PC-9 (cell line): ENCODE results near the gene ITSN2. TPM values are rescaled to one million over a fixed set of nuclear protein-coding genes. Genes with fewer than 3 reads are reported as not detected.

ENCODE experiments used
- BruUV-seq: library from RNA; stranded (reverse); fragments of 400-500 nt; replicated peaks from 2 replicates; lab custom pipeline; 2021; lab: Mats Ljungman, UMichigan
- CTCF ChIA-PET: fragments of 300-600 bp; sonication (Branson Sonifier 250); formaldehyde crosslinking; loops from one replicate; lab custom pipeline; 2022; ENCODE audit warnings: antibody characterized with exemption; lab: Charles Lee
- POLR2A ChIA-PET: fragments of 300-600 bp; sonication (Branson Sonifier 250); formaldehyde crosslinking; loops from one replicate; lab custom pipeline; 2022; ENCODE audit warnings: antibody characterized with exemption; ENCODE audit not compliant: unreplicated experiment; lab: Charles Lee
- DNase-seq, 2 experiments: peaks; one replicate each; pipeline versions ENCODE4 v3.0.0 to v3.0.0-alpha.2; 2015 to 2022; ENCODE audit warnings: mixed read lengths in 1 of 2
- H2AFZ ChIP-seq: fragments of 200-600 bp; sonication (generic); 2 replicates; pipeline ENCODE4 v1.8.1; 2017; ENCODE audit warnings: antibody characterized with exemption
- H3F3A ChIP-seq: fragments of 200-600 bp; sonication (generic); 2 replicates; pipeline ENCODE4 v1.8.1; 2017; ENCODE audit warnings: antibody characterized with exemption, mild to moderate bottlenecking, low read depth; ENCODE audit not compliant: insufficient read depth
- H3K27ac ChIP-seq: fragments of 200-600 bp; sonication (generic); 2 replicates; pipeline ENCODE4 v1.6.1; 2016; ENCODE audit warnings: mixed run types
- H3K27me3 ChIP-seq: fragments of 200-600 bp; sonication (generic); 2 replicates; pipeline ENCODE4 v1.6.1; 2016; ENCODE audit warnings: low read depth, mixed run types; ENCODE audit not compliant: insufficient read depth
- H3K36me3 ChIP-seq: fragments of 200-600 bp; sonication (generic); 2 replicates; pipeline ENCODE4 v1.6.1; 2016; ENCODE audit warnings: low read depth, mixed run types
- H3K4me1 ChIP-seq: fragments of 200-600 bp; sonication (generic); replicated peaks from 2 replicates; pipeline ENCODE4 v1.6.1; 2016; ENCODE audit warnings: mixed run types; ENCODE audit not compliant: insufficient read depth
- H3K4me2 ChIP-seq: fragments of 200-600 bp; sonication (generic); 2 replicates; pipeline ENCODE4 v1.6.1; 2017; ENCODE audit warnings: mixed run types
- H3K4me3 ChIP-seq: fragments of 200-600 bp; sonication (generic); 2 replicates; pipeline ENCODE4 v1.6.1; 2016; ENCODE audit warnings: mixed run types
- H3K79me2 ChIP-seq: fragments of 200-600 bp; sonication (generic); 2 replicates; pipeline ENCODE4 v1.6.1; 2017; ENCODE audit warnings: low read depth, mixed run types
- H3K9me2 ChIP-seq: fragments of 200-600 bp; sonication (generic); 2 replicates; pipeline ENCODE4 v1.8.1; 2017; ENCODE audit warnings: mild to moderate bottlenecking; ENCODE audit not compliant: insufficient read depth
- H3K9me3 ChIP-seq: fragments of 200-600 bp; sonication (generic); 2 replicates; pipeline ENCODE4 v1.8.1; 2016; ENCODE audit warnings: low read depth; ENCODE audit not compliant: insufficient read depth
- H4K20me1 ChIP-seq: fragments of 200-600 bp; sonication (generic); 2 replicates; pipeline ENCODE4 v1.8.1; 2017; ENCODE audit not compliant: insufficient read depth
- CTCF ChIP-seq: fragments of 200-600 bp; sonication (generic); conservative IDR thresholded peaks from 2 replicates; pipeline ENCODE4 v1.6.1; 2017; ENCODE audit warnings: mixed run types, antibody characterized with exemption, mild to moderate bottlenecking, moderate library complexity
- EZH2 ChIP-seq: fragments of 200-600 bp; sonication (generic); IDR thresholded peaks from 2 replicates; pipeline ENCODE4 v1.8.0; 2017; ENCODE audit warnings: antibody characterized with exemption, low read depth
- intact Hi-C: fragments of 100-400 bp; cut with micrococcal nuclease; formaldehyde crosslinking; loops from one replicate; pipeline ENCODE4 v1.10.0; 2022; ENCODE audit not compliant: unreplicated experiment
- total RNA-seq: library from RNA; stranded (reverse); gene quantifications from 2 replicates; pipeline ENCODE4 v1.2.3, GENCODE V29; 2021

The ITSN2 gene
- total RNA-seq, 1 experiment from 2014 or later: 28.4 TPM

DNA sequence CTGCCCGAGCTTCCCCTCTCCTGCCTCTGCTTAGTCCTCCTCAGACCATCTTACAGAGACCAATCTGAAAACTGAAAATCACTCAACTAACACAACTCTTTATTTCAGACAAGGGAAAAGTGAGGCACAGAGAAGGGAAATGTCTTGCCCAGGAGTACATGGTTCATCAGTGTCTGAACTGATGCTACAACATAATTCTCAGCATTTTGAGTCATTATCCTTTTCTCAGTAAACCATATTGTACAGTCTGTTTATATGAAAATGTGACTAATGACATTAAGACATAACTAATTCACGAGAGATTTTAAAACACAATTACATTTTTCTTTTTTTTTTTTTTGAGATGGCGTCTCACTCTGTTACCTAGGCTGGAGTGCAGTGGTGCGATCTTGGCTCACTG is 62.7 kb downstream of the ITSN2 start:
- BruUV-seq: no TSS peak
- no peak for TF ChIP-seq CTCF
- TF ChIP-seq EZH2: no peak
- CTCF ChIA-PET: no interaction called here
- H3F3A ChIP-seq: no peaks in the 10 kb centered on the region
- intact Hi-C loops: no loop called here
- no peak overlapping the region for H2AFZ ChIP-seq
- H3K9me2 ChIP-seq: no peaks in the 10 kb centered on the region
- H3K4me3 ChIP-seq: no peak overlapping the region
- H3K27ac ChIP-seq: no peak overlapping the region
- DNase-seq: no peak
- POLR2A ChIA-PET: no interaction called here
- H3K79me2 ChIP-seq: no peaks in the 10 kb centered on the region
- H3K9me3 ChIP-seq: no peaks in the 10 kb centered on the region
- no peaks in the 10 kb centered on the region for H3K4me1 ChIP-seq
- no peak overlapping the region for H3K4me2 ChIP-seq
- H3K36me3 ChIP-seq: peaks cover 24% of the 10 kb centered on the region
- H3K27me3 ChIP-seq: no peaks in the 10 kb centered on the region
- H4K20me1 ChIP-seq: no peaks in the 10 kb centered on the region

DNA sequence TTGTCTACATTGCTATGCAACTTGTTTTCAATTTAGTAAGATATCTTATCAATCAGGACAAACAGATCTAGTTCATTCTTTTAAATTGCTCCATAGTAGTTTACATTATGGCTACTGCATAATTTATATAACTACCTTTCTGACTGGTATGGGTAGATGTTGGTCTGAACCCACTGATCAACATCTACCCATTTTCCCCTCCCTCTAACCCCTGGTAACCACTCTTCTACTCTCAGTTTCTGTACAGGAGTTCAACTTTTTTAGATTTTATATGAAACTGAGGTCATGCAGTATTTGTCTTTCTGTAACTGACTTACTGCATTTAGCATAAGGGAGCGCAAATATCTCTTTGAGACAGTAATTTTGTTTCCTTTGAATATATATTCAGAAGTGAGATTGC is 73.2 kb downstream of the ITSN2 start:
- intact Hi-C loops: no loop called here
- POLR2A ChIA-PET: no interaction called here
- CTCF ChIA-PET: no interaction called here

DNA sequence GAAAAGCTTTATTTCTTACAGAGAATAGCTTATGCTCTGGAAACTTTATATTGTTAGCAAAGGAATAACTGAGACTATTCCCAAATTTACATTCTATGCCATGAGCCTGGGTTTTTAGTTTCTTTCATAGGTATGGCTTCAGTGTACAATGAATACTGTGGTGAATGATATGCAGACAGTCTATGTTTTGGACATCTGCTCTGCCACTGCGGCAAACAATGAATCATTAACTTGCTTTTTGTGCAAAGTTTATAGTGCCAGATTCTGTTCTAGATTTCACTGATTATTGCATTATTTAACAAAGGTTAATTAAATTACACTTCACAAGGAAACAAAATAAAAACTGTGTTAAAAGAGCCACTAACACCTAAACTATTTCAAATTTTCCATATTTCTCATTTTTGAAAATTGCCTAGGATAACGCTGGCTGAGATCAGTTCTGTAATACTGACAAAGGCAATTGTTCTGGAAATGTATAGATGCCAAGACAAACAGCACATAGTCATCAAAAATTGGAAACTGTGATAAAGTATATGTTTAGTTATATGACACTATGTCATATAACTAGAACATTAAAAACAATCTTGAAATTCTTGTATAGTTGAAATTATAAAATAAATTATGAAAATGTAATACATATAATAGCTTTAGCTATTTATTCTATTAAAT is 74.7 kb downstream of the ITSN2 start:
- CTCF ChIA-PET: no interaction called here

More for the DNA sequence above, 73.2 kb downstream of the ITSN2 start:
- Histone ChIP-seq H3K9me2 (no peaks in the 10 kb centered on the region), H4K20me1 (no peaks in the 10 kb centered on the region), H2AFZ (no peak overlapping the region), H3K79me2 (no peaks in the 10 kb centered on the region), H3K4me2 (no peak overlapping the region), H3K9me3 (no peaks in the 10 kb centered on the region), H3K36me3 (peaks cover 4% of the 10 kb centered on the region; the same call in 1 of the 2 replicates), H3K4me3 (no peak overlapping the region), H3K27ac (no peak overlapping the region), H3K27me3 (no peaks in the 10 kb centered on the region), H3F3A (no peaks in the 10 kb centered on the region), H3K4me1 (no peaks in the 10 kb centered on the region)
- no peak for TF ChIP-seq EZH2
- TF ChIP-seq CTCF: no peak
- no peak for DNase-seq
- no TSS peak for BruUV-seq

More for the DNA sequence above, 74.7 kb downstream of the ITSN2 start:
- Histone ChIP-seq H3K4me2 (no peak overlapping the region), H3K36me3 (peaks cover 4% of the 10 kb centered on the region; the same call in 1 of the 2 replicates), H3K9me2 (no peaks in the 10 kb centered on the region), H4K20me1 (no peaks in the 10 kb centered on the region), H3K79me2 (no peaks in the 10 kb centered on the region), H3K27me3 (no peaks in the 10 kb centered on the region), H3K4me3 (no peak overlapping the region), H3F3A (no peaks in the 10 kb centered on the region), H2AFZ (no peak overlapping the region), H3K9me3 (no peaks in the 10 kb centered on the region), H3K4me1 (no peaks in the 10 kb centered on the region), H3K27ac (no peak overlapping the region)
- no peak for DNase-seq
- POLR2A ChIA-PET: interaction anchor here (0.6 kb wide), 1 partner anchor 238 kb away, joined by 3 read pairs; the partner anchor contains the start of gene WDCP
- intact Hi-C loops: no loop called here
- BruUV-seq: no TSS peak
- TF ChIP-seq EZH2: no peak
- no peak for TF ChIP-seq CTCF
